Measurements from ENCODE around the gene MRTFB.

Gene MRTFB

DNA sequence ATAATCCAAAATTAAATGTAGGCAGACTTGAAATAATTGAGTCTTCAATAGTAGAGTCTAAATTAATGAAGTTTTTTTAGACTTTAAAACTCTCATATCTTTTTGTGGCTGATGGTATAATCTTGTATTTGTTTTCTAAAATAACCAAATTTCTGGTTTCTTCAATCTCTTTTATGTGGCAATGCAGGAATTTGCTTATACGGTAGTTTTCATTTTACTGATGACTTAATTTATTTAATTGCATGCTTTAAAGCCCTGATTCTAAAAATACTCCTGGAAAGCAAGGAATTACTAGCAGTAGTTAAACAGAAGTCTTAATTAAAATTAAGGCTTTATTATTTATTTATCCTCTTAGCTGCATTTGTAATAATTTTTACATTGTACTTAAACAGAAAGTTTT, 15.4 kb downstream of the MRTFB start:
- FAIRE-seq (no peak), DNase-seq (ENCODE audit: insufficient read length, low spot score) (no peak)
- no peak for TF ChIP-seq POLR2A (IDR thresholded peaks at IDR 0.05; ENCODE audit: low read depth, low read length)

DNA sequence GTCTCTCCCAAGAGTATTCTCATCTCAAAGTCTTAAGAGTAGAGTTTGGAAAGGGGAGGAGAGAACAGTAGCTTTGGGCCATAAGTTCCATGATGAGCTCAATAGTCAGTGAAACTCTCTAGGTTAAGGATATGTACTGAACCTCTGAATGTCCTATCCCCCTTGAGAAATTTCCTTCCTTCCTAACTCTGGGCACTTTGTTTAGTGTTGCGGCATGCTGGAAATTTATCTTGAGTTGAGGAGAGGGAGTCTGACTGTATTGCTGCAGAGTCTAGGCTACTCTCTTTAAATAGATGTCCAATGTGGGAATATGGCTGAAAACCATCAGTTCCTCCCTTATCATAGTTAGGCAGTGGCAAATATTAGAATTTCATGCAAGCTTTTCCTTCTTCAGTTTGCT, 16.1 kb downstream of the MRTFB start:
- FAIRE-seq: no peak
- no peak for DNase-seq (ENCODE audit: insufficient read length, low spot score)
- TF ChIP-seq POLR2A (IDR thresholded peaks at IDR 0.05; ENCODE audit: low read depth, low read length): no peak

DNA sequence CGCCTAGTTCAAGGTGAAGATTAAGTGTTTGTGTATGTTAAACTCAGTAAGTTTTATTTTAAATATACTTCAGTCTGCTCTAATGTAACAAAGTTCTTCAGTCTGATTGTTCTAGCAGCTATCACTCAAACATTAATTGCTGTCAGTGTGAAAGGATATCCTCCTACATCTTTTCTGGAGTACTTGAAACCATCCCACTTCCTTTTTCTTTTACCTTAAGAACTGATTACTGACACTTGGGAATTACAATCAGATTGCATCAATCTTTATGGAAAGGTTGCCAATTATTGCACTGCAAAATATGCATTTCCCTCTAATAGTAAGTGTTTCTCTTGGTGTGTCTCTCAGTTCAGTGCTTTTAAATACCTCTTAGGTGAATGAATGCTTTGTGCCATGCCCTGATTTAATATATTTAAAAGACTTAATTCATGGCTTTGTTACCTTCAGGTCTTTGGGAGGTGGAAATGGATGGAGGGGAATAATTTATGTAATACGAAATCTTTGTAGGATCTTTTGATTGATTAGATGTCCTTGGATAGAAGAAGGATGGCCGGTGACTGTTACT, 16.6 kb downstream of the MRTFB start:
- FAIRE-seq: no peak
- TF ChIP-seq POLR2A (IDR thresholded peaks at IDR 0.05; ENCODE audit: low read depth, low read length): no peak
- no peak for DNase-seq (ENCODE audit: insufficient read length, low spot score)

DNA sequence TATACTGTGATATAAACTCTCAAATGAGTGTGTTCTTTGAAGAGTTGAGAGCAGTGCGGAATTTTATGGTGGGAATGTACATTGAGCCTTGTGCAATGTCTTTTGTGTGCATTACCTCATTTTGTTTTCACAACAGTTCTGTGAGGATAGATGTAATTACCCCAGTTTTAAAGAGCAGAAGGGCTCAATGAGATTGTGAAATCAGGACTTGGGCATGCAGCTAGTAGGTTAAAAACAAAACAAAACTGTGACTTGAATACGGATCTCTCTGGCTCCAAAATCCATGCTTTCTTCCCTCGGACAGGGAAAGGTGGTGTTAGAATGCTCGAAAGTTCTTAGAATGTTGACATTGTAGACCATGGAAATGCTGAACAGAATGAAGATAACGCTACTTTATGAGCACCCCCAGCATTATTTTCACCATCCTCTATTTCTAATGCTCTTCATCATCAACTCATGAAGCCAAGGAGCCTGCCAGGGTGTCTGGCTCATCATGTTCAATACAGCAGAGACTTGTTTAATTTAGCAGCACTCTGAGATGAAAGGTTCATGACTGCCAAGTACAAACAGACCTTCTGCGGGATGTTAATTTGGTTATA, 17.1 kb downstream of the MRTFB start:
- FAIRE-seq (peak; percentile 58), DNase-seq (ENCODE audit: insufficient read length, low spot score) (no peak)
- TF ChIP-seq POLR2A (IDR thresholded peaks at IDR 0.05; ENCODE audit: low read depth, low read length): no peak

DNA sequence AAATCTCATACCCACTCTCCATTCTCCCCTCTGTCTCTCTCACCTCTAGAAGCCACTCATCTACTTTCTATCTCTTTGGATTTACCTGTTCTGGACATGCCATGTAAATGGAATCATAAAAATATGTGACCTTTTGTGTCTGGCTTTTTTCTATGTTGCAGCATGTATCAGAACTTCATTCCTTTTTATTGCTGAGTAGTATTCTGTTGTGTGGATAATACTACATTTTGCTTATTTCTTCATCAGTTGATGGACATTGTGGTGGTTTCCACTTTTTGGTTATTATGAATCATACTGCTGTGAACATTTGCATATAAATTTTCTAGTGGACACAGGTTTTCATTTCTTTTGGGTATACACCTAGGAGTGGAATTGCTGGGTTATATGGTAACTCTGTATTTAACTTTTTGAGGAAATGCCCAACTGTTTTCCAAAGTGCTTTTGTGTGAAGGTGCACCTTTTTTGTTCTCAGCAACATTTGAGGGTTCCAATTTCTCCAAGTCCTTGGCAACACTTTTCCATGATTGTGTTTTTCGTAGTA, 18.2 kb downstream of the MRTFB start:
- DNase-seq (ENCODE audit: insufficient read length, low spot score): no peak
- no peak for TF ChIP-seq POLR2A (IDR thresholded peaks at IDR 0.05; ENCODE audit: low read depth, low read length)
- FAIRE-seq: peak; percentile 55

DNA sequence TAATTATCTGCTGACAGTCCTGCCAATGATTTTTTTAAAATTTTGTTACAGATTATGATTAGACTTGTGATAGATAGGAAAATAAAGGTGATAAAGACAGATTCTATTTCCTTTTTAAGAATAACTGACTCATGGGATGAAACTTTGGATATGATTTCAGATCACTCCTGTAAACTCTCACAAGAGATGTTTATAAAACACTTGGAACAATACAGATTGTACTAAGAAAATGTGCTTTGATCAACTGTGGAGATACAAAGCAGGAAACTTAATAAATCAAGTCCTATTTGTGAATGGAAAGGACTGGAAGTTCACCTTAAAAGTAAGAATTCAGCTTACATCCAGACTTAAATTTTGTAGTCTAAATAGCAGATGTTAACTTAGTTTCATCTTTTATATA, 21.4 kb downstream of the MRTFB start:
- no peak for DNase-seq (ENCODE audit: insufficient read length, low spot score)
- no peak for TF ChIP-seq POLR2A (IDR thresholded peaks at IDR 0.05; ENCODE audit: low read depth, low read length)
- no peak for FAIRE-seq

DNA sequence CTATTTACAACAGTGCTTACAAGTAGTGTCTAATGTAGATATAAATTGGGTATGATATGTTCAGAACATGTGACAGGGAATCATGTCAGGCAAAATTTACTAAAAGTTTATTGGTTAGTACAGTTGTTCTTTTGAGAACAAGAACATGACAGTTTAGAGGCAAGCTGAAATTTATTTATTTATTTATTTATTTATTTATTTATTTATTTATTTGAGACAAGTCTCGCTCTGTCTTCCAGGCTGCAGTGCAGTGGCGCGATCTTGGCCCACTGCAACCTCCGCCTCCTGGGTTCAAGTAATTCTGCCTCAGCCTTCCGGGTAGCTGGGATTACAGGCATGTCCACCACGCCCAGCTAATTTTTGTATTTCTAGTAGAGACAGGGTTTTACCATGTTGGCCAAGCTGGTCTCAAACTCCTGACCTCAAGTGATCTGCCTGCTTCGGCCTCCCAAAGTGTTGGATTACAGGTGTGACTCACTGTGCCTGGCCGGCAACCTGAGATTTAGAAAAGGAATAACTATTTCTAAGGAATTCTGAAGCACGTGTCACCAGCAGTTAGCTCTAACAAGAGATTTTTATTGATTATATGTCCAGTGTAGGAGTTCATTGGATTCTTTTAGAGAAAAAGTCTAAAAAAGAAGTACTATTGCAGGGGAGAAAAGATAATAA, 24.9 kb downstream of the MRTFB start:
- FAIRE-seq: no peak
- no peak for TF ChIP-seq POLR2A (IDR thresholded peaks at IDR 0.05; ENCODE audit: low read depth, low read length)
- DNase-seq (ENCODE audit: insufficient read length, low spot score): no peak

DNA sequence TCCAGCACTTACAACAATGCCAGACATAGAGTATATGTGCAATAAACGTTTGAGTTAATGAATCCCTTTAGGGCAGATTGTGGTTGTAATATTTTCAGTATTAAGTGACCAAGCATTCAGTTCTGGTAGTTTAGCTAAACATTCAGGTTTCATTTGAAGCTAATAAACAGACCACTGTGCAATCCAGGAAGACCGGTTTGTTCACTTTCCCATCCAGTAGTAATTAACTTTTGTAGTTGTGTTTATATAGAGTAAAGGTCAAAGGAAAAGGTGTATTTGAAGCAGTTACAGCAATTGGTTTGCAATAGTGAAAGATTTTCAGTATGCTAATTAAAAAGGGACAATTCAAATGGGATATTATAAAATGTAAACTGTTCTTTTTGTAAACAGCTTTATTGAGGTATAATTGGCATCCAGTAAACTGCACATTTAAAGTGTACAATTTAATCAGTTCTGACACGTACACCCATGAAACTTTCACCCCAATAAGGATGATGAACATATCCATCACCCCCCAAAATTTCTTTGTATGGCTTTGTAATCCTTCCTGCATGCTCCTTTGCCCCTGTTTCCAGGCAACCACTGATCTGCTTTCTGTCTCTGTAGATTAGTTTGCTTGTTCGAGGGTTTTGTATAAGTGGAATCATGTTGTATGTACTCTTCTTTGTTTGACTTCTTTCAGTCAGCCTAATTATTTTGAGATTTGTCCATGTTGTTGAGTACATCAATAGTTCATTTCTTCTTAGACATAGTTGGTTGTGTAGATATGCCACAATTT, 26.3 kb downstream of the MRTFB start:
- no peak for TF ChIP-seq POLR2A (IDR thresholded peaks at IDR 0.05; ENCODE audit: low read depth, low read length)
- no peak for DNase-seq (ENCODE audit: insufficient read length, low spot score)
- FAIRE-seq: no peak

DNA sequence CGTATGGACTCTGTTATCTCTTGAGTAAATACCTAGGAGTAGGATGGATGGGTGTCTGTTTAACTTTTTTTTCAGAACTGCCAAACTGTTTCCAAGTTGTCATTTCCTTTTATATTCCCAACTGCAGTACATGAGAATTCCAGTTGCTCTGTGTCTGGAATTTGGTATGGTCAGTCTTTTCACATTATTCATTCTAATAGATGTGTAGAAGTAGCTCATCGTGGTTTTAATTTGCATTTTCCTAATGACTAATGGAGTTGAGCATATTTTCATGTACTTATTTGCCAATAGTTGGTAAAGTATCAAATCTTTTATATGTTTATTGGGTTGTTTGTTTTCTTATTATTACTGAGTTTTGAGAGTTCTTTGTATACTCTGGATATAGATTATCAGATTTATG, 27.0 kb downstream of the MRTFB start:
- TF ChIP-seq POLR2A (IDR thresholded peaks at IDR 0.05; ENCODE audit: low read depth, low read length): no peak
- no peak for DNase-seq (ENCODE audit: insufficient read length, low spot score)
- FAIRE-seq: no peak

DNA sequence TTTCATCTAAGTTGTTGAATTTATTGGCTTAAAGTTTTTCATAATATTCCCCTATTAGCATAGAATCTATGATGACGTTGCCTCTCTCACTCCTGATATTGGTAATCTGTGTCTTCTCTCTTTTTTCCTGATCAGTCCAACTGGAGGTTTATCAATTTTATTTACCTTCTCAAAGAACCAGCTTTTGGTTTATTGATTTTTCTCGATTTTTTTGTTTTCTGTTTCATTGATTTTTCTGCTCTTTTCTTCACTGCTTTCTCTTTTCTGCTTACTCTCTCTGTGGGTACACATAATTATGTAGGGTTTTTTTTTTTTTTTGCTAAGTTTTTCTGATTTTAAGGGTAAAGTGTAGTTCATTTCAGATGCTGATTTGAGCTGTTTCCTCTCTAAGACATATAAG, 29.7 kb downstream of the MRTFB start:
- FAIRE-seq (no peak), DNase-seq (ENCODE audit: insufficient read length, low spot score) (no peak)
- TF ChIP-seq POLR2A (IDR thresholded peaks at IDR 0.05; ENCODE audit: low read depth, low read length): no peak

DNA sequence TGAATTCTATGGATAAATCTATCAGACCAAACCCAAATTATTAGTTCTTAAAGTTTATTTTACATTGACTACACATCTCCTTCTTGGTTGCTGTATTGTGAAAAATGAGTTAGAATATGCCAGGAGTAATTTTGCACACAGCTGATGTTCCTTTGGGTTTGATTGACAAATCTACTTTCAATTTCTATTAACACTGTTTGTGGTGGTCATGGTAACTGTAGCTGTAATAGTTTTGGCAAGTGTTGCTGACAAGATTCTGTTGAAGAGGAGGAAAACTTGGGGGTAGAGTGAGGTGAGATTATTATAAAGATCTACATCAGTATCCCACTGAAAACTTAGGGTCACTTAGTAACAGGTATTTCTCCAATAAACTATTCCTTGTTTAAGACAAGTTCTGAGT, 30.3 kb downstream of the MRTFB start:
- no peak for FAIRE-seq
- no peak for TF ChIP-seq POLR2A (IDR thresholded peaks at IDR 0.05; ENCODE audit: low read depth, low read length)

DNA sequence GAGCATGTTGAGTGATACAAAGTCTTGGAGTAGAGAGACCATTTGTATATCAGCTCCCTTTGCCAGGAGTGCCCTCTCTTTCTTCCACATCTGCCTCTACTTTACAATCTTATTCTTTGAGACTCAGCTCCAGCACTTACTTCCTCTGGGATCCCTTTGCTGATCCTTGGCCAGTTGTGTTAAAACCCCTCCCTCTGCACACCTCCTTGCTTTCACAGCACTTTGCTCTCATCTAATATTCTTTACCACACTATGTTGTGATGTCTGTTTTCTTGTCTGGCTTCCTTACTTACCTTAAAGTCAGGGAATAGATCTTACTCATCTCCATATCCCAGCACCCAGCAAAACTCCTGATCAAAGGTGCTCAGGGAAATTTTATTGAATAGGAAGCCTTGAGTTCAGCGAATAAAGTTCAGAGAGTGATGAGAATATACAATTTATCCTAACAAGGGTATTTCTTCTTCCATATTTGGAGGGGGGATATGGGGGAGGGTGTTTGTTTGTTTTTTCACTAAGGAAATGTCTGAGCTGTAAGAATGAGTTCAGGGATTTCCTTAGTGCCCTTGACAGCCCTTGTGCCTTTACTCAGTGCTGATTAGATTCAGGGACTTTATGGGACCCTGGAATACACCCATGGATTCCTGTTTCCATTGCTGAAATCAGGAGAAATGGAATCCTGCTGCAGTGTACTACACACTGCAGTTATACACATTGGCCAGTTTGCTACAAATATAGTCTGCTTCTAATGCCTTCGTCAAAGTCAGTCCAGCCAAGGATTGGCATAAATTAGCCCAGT, 32.0 kb downstream of the MRTFB start:
- DNase-seq (ENCODE audit: insufficient read length, low spot score): no peak
- FAIRE-seq: no peak
- TF ChIP-seq POLR2A (IDR thresholded peaks at IDR 0.05; ENCODE audit: low read depth, low read length): no peak

More for the DNA sequence above, 30.3 kb downstream of the MRTFB start:
- DNase-seq (ENCODE audit: insufficient read length, low spot score): no peak

DNA sequence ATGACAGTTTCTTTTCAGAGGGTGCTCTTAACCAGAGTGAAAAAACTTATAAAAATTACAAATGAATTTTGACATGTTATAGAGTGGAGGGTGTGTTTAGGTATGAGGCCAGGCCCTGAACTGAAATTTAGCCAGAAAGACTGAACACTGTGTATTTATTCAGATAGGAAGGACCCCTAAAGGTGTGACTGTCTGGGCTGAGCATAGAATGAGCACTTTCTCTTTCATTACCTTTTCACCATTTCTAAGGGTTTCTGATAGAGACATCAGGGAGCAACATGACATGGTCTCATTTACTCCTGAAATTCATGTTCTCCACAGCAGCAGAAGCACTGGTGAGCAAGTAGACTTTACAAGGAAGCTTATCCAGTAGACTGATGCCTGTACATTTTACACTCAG, 32.9 kb downstream of the MRTFB start:
- FAIRE-seq: no peak
- DNase-seq (ENCODE audit: insufficient read length, low spot score): no peak
- no peak for TF ChIP-seq POLR2A (IDR thresholded peaks at IDR 0.05; ENCODE audit: low read depth, low read length)

All from H54 (cell line).